ENCODE data around the gene ATP5PO. TPM values are rescaled to one million over a fixed set of nuclear protein-coding genes. Genes with fewer than 3 reads are reported as not detected.

ATP5PO gene
- total RNA-seq, 3 donors from 2014 or later (not counting 1 experiment from before 2014, with no cell fraction given): 80.4 to 95.4 (median 94.9) TPM

- no peaks in the 10 kb centered on the region for H3K4me1 Mint-ChIP-seq
- no peaks in the 10 kb centered on the region for H3K36me3 Mint-ChIP-seq
- Histone ChIP-seq H3K36me3 (ENCODE audit: control insufficient read depth, insufficient read depth, low read length) (no peaks in the 10 kb centered on the region), H3K4me1 (ENCODE audit: control insufficient read depth, insufficient read depth, low read length) (no peaks in the 10 kb centered on the region), H3K4me3 (ENCODE audit: low read length) (no peak overlapping the region), H3K9me3 (ENCODE audit: control insufficient read depth, insufficient read depth, low read length) (no peaks in the 10 kb centered on the region), H3K27ac (ENCODE audit: low read length) (no peak overlapping the region), H3K27me3 (ENCODE audit: control insufficient read depth, insufficient read depth, low read length) (no peaks in the 10 kb centered on the region)
- H3K4me3 Mint-ChIP-seq: no peak overlapping the region
- WGBS (ENCODE audit: insufficient coverage): 96% methylated on average over 3 of the region's 3 CpGs
- no peak overlapping the region for H3K27ac Mint-ChIP-seq
- ATAC-seq (no peak), DNase-seq (no peak)
- H3K9me3 Mint-ChIP-seq: no peaks in the 10 kb centered on the region
- intact Hi-C loops (cut with micrococcal nuclease): no loop called here
- peaks cover 6 to 15% of the 10 kb centered on the region in 2 donors for H3K27me3 Mint-ChIP-seq (ENCODE audit: low read depth in 2 of 2)
- TF ChIP-seq CTCF (IDR thresholded peaks at IDR 0.05): no peak
These were observed 54.5 kb downstream of the ATP5PO start for GRCh38 chr21:33861125-33861524.

GRCh38 chr21:33860332-33860879 is 55.2 kb downstream of the ATP5PO start:
- Mint-ChIP-seq H3K36me3 (no peaks in the 10 kb centered on the region), H3K27ac (no peak overlapping the region), H3K4me1 (no peaks in the 10 kb centered on the region), H3K4me3 (no peak overlapping the region), H3K27me3 (ENCODE audit: low read depth in 2 of 2) (peaks cover 6 to 15% of the 10 kb centered on the region in 2 donors), H3K9me3 (no peaks in the 10 kb centered on the region)
- H3K27ac ChIP-seq (ENCODE audit: low read length): no peak overlapping the region
- DNase-seq: no peak
- H3K4me3 ChIP-seq (ENCODE audit: low read length): no peak overlapping the region
- H3K9me3 ChIP-seq (ENCODE audit: control insufficient read depth, insufficient read depth, low read length): no peaks in the 10 kb centered on the region
- no peak for ATAC-seq
- H3K27me3 ChIP-seq (ENCODE audit: control insufficient read depth, insufficient read depth, low read length): no peaks in the 10 kb centered on the region
- TF ChIP-seq CTCF (IDR thresholded peaks at IDR 0.05): no peak
- WGBS (ENCODE audit: insufficient coverage): 90% methylated on average over 8 of the region's 8 CpGs
- H3K36me3 ChIP-seq (ENCODE audit: control insufficient read depth, insufficient read depth, low read length): no peaks in the 10 kb centered on the region
- intact Hi-C loops (cut with micrococcal nuclease): no loop called here
- no peaks in the 10 kb centered on the region for H3K4me1 ChIP-seq (ENCODE audit: control insufficient read depth, insufficient read depth, low read length)

GRCh38 chr21:33859373-33860102 is 56.1 kb downstream of the ATP5PO start:
- H3K27ac Mint-ChIP-seq: no peak overlapping the region
- H3K4me3 Mint-ChIP-seq: no peak overlapping the region
- ATAC-seq: no peak
- no peaks in the 10 kb centered on the region for H3K9me3 Mint-ChIP-seq
- Histone ChIP-seq H3K36me3 (ENCODE audit: control insufficient read depth, insufficient read depth, low read length) (no peaks in the 10 kb centered on the region), H3K27me3 (ENCODE audit: control insufficient read depth, insufficient read depth, low read length) (no peaks in the 10 kb centered on the region), H3K4me3 (ENCODE audit: low read length) (no peak overlapping the region), H3K9me3 (ENCODE audit: control insufficient read depth, insufficient read depth, low read length) (no peaks in the 10 kb centered on the region), H3K27ac (ENCODE audit: low read length) (no peak overlapping the region), H3K4me1 (ENCODE audit: control insufficient read depth, insufficient read depth, low read length) (no peaks in the 10 kb centered on the region)
- no peaks in the 10 kb centered on the region for H3K4me1 Mint-ChIP-seq
- no peak for DNase-seq
- intact Hi-C loops (cut with micrococcal nuclease): no loop called here
- 89% methylated on average over 18 of the region's 18 CpGs for WGBS (ENCODE audit: insufficient coverage)
- peaks cover 2 to 10% of the 10 kb centered on the region in 2 donors for H3K27me3 Mint-ChIP-seq (ENCODE audit: low read depth in 2 of 2)
- no peaks in the 10 kb centered on the region for H3K36me3 Mint-ChIP-seq
- no peak for TF ChIP-seq CTCF (IDR thresholded peaks at IDR 0.05)

All from natural killer cell (primary cell).